K562 (cell line): ENCODE results near the gene SMC4. TPM values are rescaled to one million over a fixed set of nuclear protein-coding genes. Genes with fewer than 3 reads are reported as not detected.

Experiments
- BRD4 ChIP-seq: fragments of 200-600 bp; sonication (generic); IDR thresholded peaks from 2 replicates; pipeline ENCODE4 v1.6.1; 2017; ENCODE audit warnings: inconsistent platforms
- JUN ChIP-seq, 2 experiments: sonication (generic) in 1 of 2; formaldehyde crosslinking in 1 of 2; IDR thresholded peaks; 2 replicates each; pipeline versions ENCODE4 v1.6.1 to v1.8.0; 2012 to 2022; ENCODE audit warnings: borderline replicate concordance in 2 of 2, mild to moderate bottlenecking in 2 of 2, improper control_type of control experiment in 1 of 2, low read depth in 1 of 2, low read length in 1 of 2, missing genetic modification reagents in 1 of 2
- NONO ChIP-seq, 2 experiments: fragments of 200-400 bp in 1 of 2; fragments of 450-650 bp in 1 of 2; formaldehyde crosslinking in 1 of 2; IDR thresholded peaks; 2 replicates each; pipeline ENCODE4 v1.6.1; 2017; ENCODE audit warnings: low read depth in 2 of 2, mild to moderate bottlenecking in 2 of 2, moderate library complexity in 2 of 2, low read length in 1 of 2
- SOX6 ChIP-seq: fragments of 450-650 bp; IDR thresholded peaks from 2 replicates; pipeline ENCODE4 v1.6.1; 2014; ENCODE audit warnings: mild to moderate bottlenecking
- SUPT5H ChIP-seq: fragments of 450-650 bp; IDR thresholded peaks from 2 replicates; pipeline ENCODE4 v1.6.1; 2016
- ZBED1 ChIP-seq: IDR thresholded peaks from 2 replicates; pipeline ENCODE4 v1.6.1; 2014
- ZNF263 ChIP-seq: sonication (generic); formaldehyde crosslinking; IDR thresholded peaks from 2 replicates; pipeline ENCODE4 v1.8.0; 2022; ENCODE audit warnings: mild to moderate bottlenecking, missing genetic modification reagents, borderline replicate concordance
- ZNF282 ChIP-seq: sonication (generic); formaldehyde crosslinking; IDR thresholded peaks from 2 replicates; pipeline ENCODE4 v1.8.1; 2023; ENCODE audit warnings: missing genetic modification reagents
- ZNF324 ChIP-seq: fragments of 250-450 bp; sonication (Bioruptor Pico); IDR thresholded peaks from 2 replicates; pipeline ENCODE4 v1.4.0; 2020; ENCODE audit warnings: mild to moderate bottlenecking
- ZNF586 ChIP-seq: fragments of 450-650 bp; formaldehyde crosslinking; conservative IDR thresholded peaks from 2 replicates; pipeline ENCODE4 v1.4.0; 2020; ENCODE audit warnings: mild to moderate bottlenecking, moderate library complexity
- polyA plus RNA-seq, 8 experiments: library from polyadenylated mRNA; depleted of rRNA in 4 of 8; stranded (reverse) in 5 of 8; unstranded in 3 of 8; fragments of >200 nt; fragmentation: Nextera tagmentation in 2 of 8; fragmentation: Illumina TruSeq in 1 of 8; extraction: Ambion mirVana in 2 of 8; extraction: Trizol in 1 of 8; gene quantifications; 2 replicates each; pipeline versions ENCODE4 v1.2.1 to v1.2.3, GENCODE V29; 2011 to 2014; ENCODE audit warnings: inconsistent platforms in 1 of 8, missing spikeins in 1 of 8
- total RNA-seq, 7 experiments: library from RNA; depleted of rRNA in 6 of 7; stranded (reverse); fragments of >200 nt in 6 of 7; fragmentation: Illumina TruSeq in 2 of 7; extraction: Trizol in 2 of 7; gene quantifications; 2 replicates each; pipeline versions ENCODE4 v1.2.1 to v1.2.3, GENCODE V29; 2011 to 2021; ENCODE audit warnings: low replicate concordance in 1 of 7
- TF ChIP-seq, protein P1 (sequence below): fragments of 250-450 bp; sonication (Bioruptor Pico); IDR thresholded peaks from 2 replicates; pipeline ENCODE4 v1.5.0; 2020; ENCODE audit warnings: mild to moderate bottlenecking, borderline replicate concordance
- TF ChIP-seq, protein P2 (sequence below): sonication (generic); formaldehyde crosslinking; IDR thresholded peaks from 2 replicates; pipeline ENCODE4 v1.8.1; 2023; ENCODE audit warnings: mild to moderate bottlenecking, missing genetic modification reagents
- TF ChIP-seq, protein P3 (sequence below): fragments of 250-450 bp; sonication (Bioruptor Pico); IDR thresholded peaks from 2 replicates; pipeline ENCODE4 v1.4.0; 2020; ENCODE audit warnings: mild to moderate bottlenecking, moderate library complexity
- TF ChIP-seq, protein P4 (sequence below): sonication (generic); formaldehyde crosslinking; IDR thresholded peaks from 2 replicates; pipeline ENCODE4 v1.8.1; 2022; ENCODE audit warnings: missing genetic modification reagents
- TF ChIP-seq, protein P5 (sequence below): fragments of 450-650 bp; IDR thresholded peaks from 2 replicates; pipeline ENCODE4 v1.6.1; 2017; ENCODE audit warnings: antibody characterized with exemption

SMC4 gene
- total and polyA plus RNA-seq, 9 of the 15 experiments (the other 6 are each of a cell fraction or from before 2014, with no cell fraction given): 87.9 to 347 (median 176) TPM

DNA sequence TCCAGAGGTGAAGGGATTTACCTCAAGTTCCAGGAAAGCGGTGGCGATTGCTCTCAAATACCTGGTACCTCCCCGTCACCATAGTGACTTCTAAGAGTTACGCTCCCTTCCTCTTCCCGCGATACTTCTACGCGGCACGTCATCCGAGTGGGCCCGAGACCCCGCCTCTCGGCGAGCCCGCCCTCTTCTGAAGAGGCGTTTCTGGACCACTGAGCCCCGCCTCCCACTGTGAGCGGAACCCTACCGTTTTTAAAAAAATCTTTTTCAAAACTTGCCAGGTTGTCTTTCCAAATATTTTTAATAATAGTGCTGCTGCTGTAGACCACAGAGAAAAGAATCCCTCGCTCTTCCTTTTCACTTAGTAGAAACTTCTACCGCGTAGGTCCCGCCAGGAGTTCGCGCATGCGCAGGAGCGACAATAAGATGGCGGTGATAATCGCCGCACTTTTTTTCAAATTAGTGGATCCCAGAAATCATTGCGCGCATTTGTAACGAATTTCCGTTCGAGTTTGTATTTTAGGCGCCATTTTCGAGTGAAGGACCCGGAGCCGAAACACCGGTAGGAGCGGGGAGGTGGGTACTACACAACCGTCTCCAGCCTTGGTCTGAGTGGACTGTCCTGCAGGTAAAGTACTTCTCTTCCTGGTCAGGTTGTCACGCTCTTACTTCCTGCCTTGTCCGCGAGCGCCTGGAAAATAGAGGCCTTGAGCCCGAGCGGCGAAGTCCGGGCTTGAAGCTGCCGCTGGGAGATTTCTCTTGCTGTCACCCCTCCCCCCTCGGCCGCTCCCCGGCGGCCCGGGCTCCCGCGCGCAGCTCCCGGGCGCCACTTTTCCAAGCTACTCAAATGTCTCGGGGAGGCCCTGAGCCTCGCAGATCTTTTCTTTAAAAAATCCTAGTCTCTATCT, at the start of gene SMC4, which contains the start of gene IFT80 (continued):
- TF ChIP-seq JUN (IDR thresholded peaks at IDR 0.05; ENCODE audit: borderline replicate concordance, low read depth, low read length) (no peak), JUN (CRISPR knock-in tag; IDR thresholded peaks at IDR 0.05; ENCODE audit: borderline replicate concordance) (no peak), ZNF324 (no peak), NONO (IDR thresholded peaks at IDR 0.05; ENCODE audit: low read depth in 2 of 2, low read length in 1 of 2) (no peak), BRD4 (peak; percentile 73), ZBED1 (no peak), ZNF263 (CRISPR knock-in tag) (no peak), ZNF282 (CRISPR knock-in tag) (no peak), SOX6 (peak; percentile 24; the same call in 1 of the 2 replicates), SUPT5H (peak; percentile 92), ZNF586 (no peak)
- TF ChIP-seq, protein P1, sequence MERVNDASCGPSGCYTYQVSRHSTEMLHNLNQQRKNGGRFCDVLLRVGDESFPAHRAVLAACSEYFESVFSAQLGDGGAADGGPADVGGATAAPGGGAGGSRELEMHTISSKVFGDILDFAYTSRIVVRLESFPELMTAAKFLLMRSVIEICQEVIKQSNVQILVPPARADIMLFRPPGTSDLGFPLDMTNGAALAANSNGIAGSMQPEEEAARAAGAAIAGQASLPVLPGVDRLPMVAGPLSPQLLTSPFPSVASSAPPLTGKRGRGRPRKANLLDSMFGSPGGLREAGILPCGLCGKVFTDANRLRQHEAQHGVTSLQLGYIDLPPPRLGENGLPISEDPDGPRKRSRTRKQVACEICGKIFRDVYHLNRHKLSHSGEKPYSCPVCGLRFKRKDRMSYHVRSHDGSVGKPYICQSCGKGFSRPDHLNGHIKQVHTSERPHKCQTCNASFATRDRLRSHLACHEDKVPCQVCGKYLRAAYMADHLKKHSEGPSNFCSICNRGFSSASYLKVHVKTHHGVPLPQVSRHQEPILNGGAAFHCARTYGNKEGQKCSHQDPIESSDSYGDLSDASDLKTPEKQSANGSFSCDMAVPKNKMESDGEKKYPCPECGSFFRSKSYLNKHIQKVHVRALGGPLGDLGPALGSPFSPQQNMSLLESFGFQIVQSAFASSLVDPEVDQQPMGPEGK (CRISPR knock-in tag): no peak
- TF ChIP-seq, protein P2, sequence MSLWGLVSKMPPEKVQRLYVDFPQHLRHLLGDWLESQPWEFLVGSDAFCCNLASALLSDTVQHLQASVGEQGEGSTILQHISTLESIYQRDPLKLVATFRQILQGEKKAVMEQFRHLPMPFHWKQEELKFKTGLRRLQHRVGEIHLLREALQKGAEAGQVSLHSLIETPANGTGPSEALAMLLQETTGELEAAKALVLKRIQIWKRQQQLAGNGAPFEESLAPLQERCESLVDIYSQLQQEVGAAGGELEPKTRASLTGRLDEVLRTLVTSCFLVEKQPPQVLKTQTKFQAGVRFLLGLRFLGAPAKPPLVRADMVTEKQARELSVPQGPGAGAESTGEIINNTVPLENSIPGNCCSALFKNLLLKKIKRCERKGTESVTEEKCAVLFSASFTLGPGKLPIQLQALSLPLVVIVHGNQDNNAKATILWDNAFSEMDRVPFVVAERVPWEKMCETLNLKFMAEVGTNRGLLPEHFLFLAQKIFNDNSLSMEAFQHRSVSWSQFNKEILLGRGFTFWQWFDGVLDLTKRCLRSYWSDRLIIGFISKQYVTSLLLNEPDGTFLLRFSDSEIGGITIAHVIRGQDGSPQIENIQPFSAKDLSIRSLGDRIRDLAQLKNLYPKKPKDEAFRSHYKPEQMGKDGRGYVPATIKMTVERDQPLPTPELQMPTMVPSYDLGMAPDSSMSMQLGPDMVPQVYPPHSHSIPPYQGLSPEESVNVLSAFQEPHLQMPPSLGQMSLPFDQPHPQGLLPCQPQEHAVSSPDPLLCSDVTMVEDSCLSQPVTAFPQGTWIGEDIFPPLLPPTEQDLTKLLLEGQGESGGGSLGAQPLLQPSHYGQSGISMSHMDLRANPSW (CRISPR knock-in tag): no peak
- TF ChIP-seq, protein P3, sequence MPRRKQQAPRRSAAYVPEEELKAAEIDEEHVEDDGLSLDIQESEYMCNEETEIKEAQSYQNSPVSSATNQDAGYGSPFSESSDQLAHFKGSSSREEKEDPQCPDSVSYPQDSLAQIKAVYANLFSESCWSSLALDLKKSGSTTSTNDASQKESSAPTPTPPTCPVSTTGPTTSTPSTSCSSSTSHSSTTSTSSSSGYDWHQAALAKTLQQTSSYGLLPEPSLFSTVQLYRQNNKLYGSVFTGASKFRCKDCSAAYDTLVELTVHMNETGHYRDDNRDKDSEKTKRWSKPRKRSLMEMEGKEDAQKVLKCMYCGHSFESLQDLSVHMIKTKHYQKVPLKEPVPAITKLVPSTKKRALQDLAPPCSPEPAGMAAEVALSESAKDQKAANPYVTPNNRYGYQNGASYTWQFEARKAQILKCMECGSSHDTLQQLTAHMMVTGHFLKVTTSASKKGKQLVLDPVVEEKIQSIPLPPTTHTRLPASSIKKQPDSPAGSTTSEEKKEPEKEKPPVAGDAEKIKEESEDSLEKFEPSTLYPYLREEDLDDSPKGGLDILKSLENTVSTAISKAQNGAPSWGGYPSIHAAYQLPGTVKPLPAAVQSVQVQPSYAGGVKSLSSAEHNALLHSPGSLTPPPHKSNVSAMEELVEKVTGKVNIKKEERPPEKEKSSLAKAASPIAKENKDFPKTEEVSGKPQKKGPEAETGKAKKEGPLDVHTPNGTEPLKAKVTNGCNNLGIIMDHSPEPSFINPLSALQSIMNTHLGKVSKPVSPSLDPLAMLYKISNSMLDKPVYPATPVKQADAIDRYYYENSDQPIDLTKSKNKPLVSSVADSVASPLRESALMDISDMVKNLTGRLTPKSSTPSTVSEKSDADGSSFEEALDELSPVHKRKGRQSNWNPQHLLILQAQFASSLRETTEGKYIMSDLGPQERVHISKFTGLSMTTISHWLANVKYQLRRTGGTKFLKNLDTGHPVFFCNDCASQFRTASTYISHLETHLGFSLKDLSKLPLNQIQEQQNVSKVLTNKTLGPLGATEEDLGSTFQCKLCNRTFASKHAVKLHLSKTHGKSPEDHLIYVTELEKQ (CRISPR knock-in tag): no peak
- TF ChIP-seq, protein P4, sequence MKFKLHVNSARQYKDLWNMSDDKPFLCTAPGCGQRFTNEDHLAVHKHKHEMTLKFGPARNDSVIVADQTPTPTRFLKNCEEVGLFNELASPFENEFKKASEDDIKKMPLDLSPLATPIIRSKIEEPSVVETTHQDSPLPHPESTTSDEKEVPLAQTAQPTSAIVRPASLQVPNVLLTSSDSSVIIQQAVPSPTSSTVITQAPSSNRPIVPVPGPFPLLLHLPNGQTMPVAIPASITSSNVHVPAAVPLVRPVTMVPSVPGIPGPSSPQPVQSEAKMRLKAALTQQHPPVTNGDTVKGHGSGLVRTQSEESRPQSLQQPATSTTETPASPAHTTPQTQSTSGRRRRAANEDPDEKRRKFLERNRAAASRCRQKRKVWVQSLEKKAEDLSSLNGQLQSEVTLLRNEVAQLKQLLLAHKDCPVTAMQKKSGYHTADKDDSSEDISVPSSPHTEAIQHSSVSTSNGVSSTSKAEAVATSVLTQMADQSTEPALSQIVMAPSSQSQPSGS (CRISPR knock-in tag): no peak
- TF ChIP-seq, protein P5, sequence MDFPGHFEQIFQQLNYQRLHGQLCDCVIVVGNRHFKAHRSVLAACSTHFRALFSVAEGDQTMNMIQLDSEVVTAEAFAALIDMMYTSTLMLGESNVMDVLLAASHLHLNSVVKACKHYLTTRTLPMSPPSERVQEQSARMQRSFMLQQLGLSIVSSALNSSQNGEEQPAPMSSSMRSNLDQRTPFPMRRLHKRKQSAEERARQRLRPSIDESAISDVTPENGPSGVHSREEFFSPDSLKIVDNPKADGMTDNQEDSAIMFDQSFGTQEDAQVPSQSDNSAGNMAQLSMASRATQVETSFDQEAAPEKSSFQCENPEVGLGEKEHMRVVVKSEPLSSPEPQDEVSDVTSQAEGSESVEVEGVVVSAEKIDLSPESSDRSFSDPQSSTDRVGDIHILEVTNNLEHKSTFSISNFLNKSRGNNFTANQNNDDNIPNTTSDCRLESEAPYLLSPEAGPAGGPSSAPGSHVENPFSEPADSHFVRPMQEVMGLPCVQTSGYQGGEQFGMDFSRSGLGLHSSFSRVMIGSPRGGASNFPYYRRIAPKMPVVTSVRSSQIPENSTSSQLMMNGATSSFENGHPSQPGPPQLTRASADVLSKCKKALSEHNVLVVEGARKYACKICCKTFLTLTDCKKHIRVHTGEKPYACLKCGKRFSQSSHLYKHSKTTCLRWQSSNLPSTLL: no peak
